GM18867 (cell line): Measurements from ENCODE around the gene TSPAN17.

Experiments used
- ATAC-seq: cut with Tn5 transposase; IDR thresholded peaks from one replicate; pipeline ENCODE4 v1.9.1; 2021; ENCODE audit warnings: mild to moderate bottlenecking, moderate library complexity; ENCODE audit not compliant: unreplicated experiment

The TSPAN17 gene

GRCh38 chr5:176700239-176700847 is 53.1 kb downstream of the TSPAN17 start:
- no peak for ATAC-seq

DNA sequence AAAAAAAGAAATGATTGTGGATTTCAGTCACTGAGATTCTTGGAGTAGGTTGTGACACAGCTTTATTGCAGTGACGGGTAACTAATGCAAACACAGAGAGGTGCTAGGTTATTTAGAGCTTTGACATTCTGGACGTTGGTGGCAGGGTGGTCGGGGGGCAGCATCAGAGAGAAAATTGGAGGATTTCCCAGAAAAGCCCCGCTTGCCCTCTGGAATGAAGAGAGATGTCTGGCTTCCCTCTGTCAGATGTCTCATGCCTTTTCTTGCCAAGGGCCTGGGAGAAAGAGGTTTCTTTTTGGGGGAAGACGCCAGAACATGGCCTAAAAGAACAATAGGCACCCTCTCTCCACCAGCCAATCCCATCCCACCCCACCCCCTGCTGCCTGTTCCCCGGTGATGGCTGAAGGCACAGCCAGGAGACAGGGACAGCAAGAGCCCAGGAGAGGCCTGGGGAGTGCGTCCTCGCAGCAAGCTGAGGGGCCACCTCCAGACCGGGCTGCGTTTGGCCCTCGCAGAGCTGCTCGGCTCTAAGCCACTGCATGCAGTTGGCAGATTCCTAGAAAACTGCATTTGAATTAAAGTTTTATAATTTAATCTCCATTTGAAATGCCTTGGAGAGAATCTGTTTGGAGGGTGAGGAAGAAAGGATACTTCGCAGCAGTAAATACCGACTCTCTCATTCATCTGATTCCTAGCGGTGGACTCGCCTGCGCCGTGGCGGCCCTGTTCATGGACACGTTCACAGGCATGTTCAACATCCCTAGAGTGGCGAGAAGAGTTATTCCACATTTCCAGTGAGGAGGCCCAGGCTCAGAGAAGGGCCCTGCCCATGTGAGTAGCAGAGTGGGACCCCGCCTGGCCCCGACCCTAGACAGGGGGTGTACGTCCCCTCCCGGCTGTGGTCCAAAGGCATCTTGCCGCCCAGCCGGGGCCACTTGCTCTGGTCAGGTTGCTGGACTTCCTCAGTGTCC is 55.7 kb downstream of the TSPAN17 start:
- ATAC-seq, result no peak

DNA sequence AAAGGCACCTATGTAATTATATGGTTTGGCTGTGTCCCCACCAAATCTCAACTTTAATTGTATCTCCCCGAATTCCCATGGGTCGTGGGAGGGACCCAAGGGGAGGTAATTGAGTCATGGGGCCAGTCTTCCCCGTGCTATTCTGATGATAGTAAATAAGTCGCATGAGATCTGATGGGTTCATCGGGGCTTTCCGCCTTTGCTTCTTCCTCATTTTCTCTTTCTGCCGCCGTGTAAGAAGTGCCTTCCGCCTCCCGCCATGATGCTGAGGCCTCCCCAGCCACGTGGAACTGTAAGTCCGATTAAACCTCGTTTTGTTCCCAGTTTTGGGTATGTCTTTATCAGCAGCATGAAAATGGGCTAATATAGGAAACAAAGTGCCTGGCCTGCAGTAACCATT is 56.6 kb downstream of the TSPAN17 start:
- no peak for ATAC-seq

DNA sequence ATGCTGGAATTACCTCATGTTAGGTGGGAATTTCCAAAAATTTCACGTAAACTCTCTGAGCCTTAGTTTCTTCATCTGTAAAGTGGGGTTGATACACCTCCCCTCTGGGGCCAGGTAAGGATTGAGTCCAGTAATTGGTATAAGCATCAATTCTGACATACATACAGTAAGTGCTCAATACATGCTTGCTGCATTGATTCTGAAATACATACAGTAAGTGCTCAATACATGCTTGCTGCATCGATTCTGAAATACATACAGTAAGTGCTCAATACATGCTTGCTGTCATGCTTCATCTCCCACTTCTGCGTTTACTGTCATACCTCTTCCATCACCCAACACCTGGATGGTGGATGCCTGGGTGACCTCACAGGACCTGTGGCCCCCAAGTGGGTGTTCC is 57.1 kb downstream of the TSPAN17 start:
- no peak for ATAC-seq

DNA sequence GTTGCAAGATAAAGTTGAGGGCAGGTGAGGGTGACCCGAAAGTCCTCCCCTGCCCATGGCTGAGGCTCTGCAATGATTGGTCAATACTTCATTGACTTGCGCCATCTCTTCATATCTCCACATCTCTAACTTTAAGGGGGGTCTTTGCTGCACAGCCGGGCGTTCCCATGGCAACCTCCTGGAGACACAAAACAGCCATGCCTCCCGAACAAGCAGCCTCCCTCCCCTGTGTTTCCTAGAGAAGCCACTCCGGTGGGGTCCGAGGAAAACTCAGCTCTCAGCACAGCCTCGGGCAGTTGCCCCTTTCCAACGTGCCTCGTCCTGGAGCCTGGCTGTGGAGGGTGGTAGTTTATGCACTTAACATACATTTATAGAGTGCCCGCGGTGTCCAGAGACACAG is 57.5 kb downstream of the TSPAN17 start:
- no peak for ATAC-seq
